ENCODE data around the gene CPEB3.
"Not testable (repeated sequence)": the region's sequence is repeated elsewhere in the genome, so short reads cannot be mapped to it uniquely, and the experiment has no call there.

Gene CPEB3

GRCh38 chr10:92091965-92092364 lies 198.9 kb downstream of the CPEB3 start:
- DNase-seq, result no peak

- DNase-seq, result peak; percentile 73
Measured at GRCh38 chr10:92087750-92088395, 203.0 kb downstream of the CPEB3 start.

- DNase-seq, result peak; percentile 59
Measured at GRCh38 chr10:92082583-92083280, 208.1 kb downstream of the CPEB3 start.

- DNase-seq, result no peak
Measured at GRCh38 chr10:92081641-92082040, 209.2 kb downstream of the CPEB3 start.

GRCh38 chr10:92080244-92080643 lies 210.6 kb downstream of the CPEB3 start:
- DNase-seq, result no peak

GRCh38 chr10:92079003-92079402 lies 211.9 kb downstream of the CPEB3 start:
- DNase-seq, result no peak

- no peak for DNase-seq
Measured at GRCh38 chr10:92076722-92077121, 214.2 kb downstream of the CPEB3 start.

GRCh38 chr10:92075829-92076228 lies 215.0 kb downstream of the CPEB3 start:
- DNase-seq, result no peak

- peak; percentile 22 for DNase-seq
Measured at GRCh38 chr10:92074126-92074887, 216.6 kb downstream of the CPEB3 start.

GRCh38 chr10:92068900-92069299 lies 222.0 kb downstream of the CPEB3 start:
- DNase-seq, result no peak

- no peak for DNase-seq
Measured at GRCh38 chr10:92066386-92066785, 224.5 kb downstream of the CPEB3 start.

GRCh38 chr10:92064506-92064905 lies 226.4 kb downstream of the CPEB3 start:
- DNase-seq, result no peak

- DNase-seq, result no peak
Measured at GRCh38 chr10:92062273-92062672, 228.6 kb downstream of the CPEB3 start.

GRCh38 chr10:92054807-92055206 lies 236.1 kb downstream of the CPEB3 start:
- no peak for DNase-seq

- no peak for DNase-seq
Measured at GRCh38 chr10:92052741-92053140, 238.1 kb downstream of the CPEB3 start.

- DNase-seq, result no peak
Measured at GRCh38 chr10:92052088-92052487, 238.8 kb downstream of the CPEB3 start.

- no peak for DNase-seq
Measured at GRCh38 chr10:92047215-92047614, 243.7 kb downstream of the CPEB3 start.

GRCh38 chr10:92045641-92046106 lies 245.2 kb downstream of the CPEB3 start:
- DNase-seq, result no peak

- no peak for DNase-seq
Measured at GRCh38 chr10:92042541-92042940, 248.3 kb downstream of the CPEB3 start.

- no peak for DNase-seq
Measured at GRCh38 chr10:92038949-92039348, 251.9 kb downstream of the CPEB3 start.

GRCh38 chr10:92033070-92033469 lies 257.8 kb downstream of the CPEB3 start:
- not testable (repeated sequence) for DNase-seq

GRCh38 chr10:92031580-92031979 lies 259.3 kb downstream of the CPEB3 start:
- no peak for DNase-seq

- DNase-seq, result no peak
Measured at GRCh38 chr10:92027141-92027540, 263.7 kb downstream of the CPEB3 start.

GRCh38 chr10:92025340-92025739 lies 265.5 kb downstream of the CPEB3 start:
- DNase-seq, result not testable (repeated sequence)
